NT2/D1 (cell line): Measurements from ENCODE around the gene ZMAT5.

Experiments
- YY1 ChIP-seq: IDR thresholded peaks from 2 replicates; pipeline ENCODE4 v1.6.1; 2011; ENCODE audit not compliant: insufficient read length, insufficient read depth
- ZNF274 ChIP-seq: IDR thresholded peaks from 2 replicates; pipeline ENCODE4 v1.6.1; 2011; ENCODE audit warnings: mild to moderate bottlenecking, low read depth, low read length

GRCh38 chr22:29715240-29715639 is 51.6 kb downstream of the ZMAT5 start:
- TF ChIP-seq ZNF274 (no peak), YY1 (no peak)
